ENCODE results near the gene OR9G4. TPM values are rescaled to one million over a fixed set of nuclear protein-coding genes. Genes with fewer than 3 reads are reported as not detected.

Gene OR9G4
- total RNA-seq, 1 donor from 2014 or later = not detected

Other genes with a start within 250 kb of the OR9G4 start
- not detected in 2 replicates for gene OR5M11, start 205.4 kb downstream of the OR9G4 start, total RNA-seq
- gene OR5M10, start 171.0 kb downstream of the OR9G4 start, total RNA-seq = not detected in 2 replicates
- gene OR5M1, start 133.8 kb downstream of the OR9G4 start, total RNA-seq = not detected in 2 replicates
- not detected in 2 replicates for gene OR5AP2, start 106.3 kb downstream of the OR9G4 start, total RNA-seq
- gene OR5AR1, start 85.0 kb downstream of the OR9G4 start, total RNA-seq = not detected in 2 replicates
- gene OR9G1, start 49.6 kb downstream of the OR9G4 start, total RNA-seq = not detected in 2 replicates
- not detected in 2 replicates for gene OR5AK2, start 240.2 kb upstream of the OR9G4 start, total RNA-seq

Measured in dermis microvascular lymphatic vessel endothelial cell (primary cell).